CD4-positive, alpha-beta memory T cell (primary cell): ENCODE measurements around the gene TFAP2C. TPM values are rescaled to one million over a fixed set of nuclear protein-coding genes. Genes with fewer than 3 reads are reported as not detected.
A peak's percentile ranks its signal among the peaks of the same experiment; 100 is the strongest.

Experiments
- CTCF ChIA-PET: fragments of 350-600 bp; sonication (Branson Sonifier 250); formaldehyde crosslinking; loops from one replicate; lab custom pipeline; 2021; ENCODE audit warnings: inconsistent platforms; ENCODE audit not compliant: partially characterized antibody; lab: Charles Lee
- POLR2A ChIA-PET: fragments of 350-600 bp; sonication (Branson Sonifier 250); formaldehyde crosslinking; loops from one replicate; lab custom pipeline; 2021; ENCODE audit not compliant: partially characterized antibody; lab: Charles Lee
- DNase-seq, 5 donors: peaks; one replicate each; pipeline versions ENCODE4 v3.0.0 to v3.0.0-alpha.2; 2020 to 2022; ENCODE audit warnings: mixed read lengths in 1 of 5
- H3K27ac ChIP-seq: one replicate; pipeline ENCODE4 v1.7.0; 2013; ENCODE audit warnings: low read depth, low read length
- H3K27me3 ChIP-seq: 2 replicates; pipeline ENCODE4 v1.7.0; 2013; ENCODE audit warnings: mild to moderate bottlenecking, low read length, moderate library complexity; ENCODE audit not compliant: insufficient read depth
- H3K36me3 ChIP-seq: 2 replicates; pipeline ENCODE4 v1.7.0; 2013; ENCODE audit warnings: mild to moderate bottlenecking, low read length, moderate library complexity; ENCODE audit not compliant: insufficient read depth
- H3K4me1 ChIP-seq: 2 replicates; pipeline ENCODE4 v1.7.0; 2013; ENCODE audit warnings: mild to moderate bottlenecking, low read length, moderate library complexity; ENCODE audit not compliant: insufficient read depth
- H3K4me3 ChIP-seq, 2 donors: one replicate each; pipeline ENCODE4 v1.7.0; 2013; ENCODE audit warnings: low read length in 2 of 2, mild to moderate bottlenecking in 1 of 2
- H3K9me3 ChIP-seq, 2 donors: one replicate each; pipeline ENCODE4 v1.7.0; 2013; ENCODE audit warnings: low read length in 2 of 2, control low read depth in 1 of 2; ENCODE audit not compliant: control insufficient read depth in 1 of 2
- H3K27ac Mint-ChIP-seq, 7 donors: one replicate each; pipeline ENCODE4 v1.8.0; 2020 to 2021; ENCODE audit warnings: mixed read lengths in 7 of 7, mild to moderate bottlenecking in 6 of 7, inconsistent platforms in 3 of 7, moderate library complexity in 3 of 7
- H3K27me3 Mint-ChIP-seq, 2 donors: one replicate each; pipeline ENCODE4 v1.8.0; 2020 to 2021; ENCODE audit warnings: mixed read lengths in 2 of 2
- H3K36me3 Mint-ChIP-seq, 2 donors: one replicate each; pipeline ENCODE4 v1.8.0; 2020 to 2021; ENCODE audit warnings: mixed read lengths in 2 of 2, inconsistent platforms in 1 of 2, mild to moderate bottlenecking in 1 of 2
- H3K4me1 Mint-ChIP-seq, 4 donors: one replicate each; pipeline ENCODE4 v1.8.0; 2020 to 2021; ENCODE audit warnings: mixed read lengths in 4 of 4, mild to moderate bottlenecking in 1 of 4
- H3K4me3 Mint-ChIP-seq, 8 donors: one replicate each; pipeline ENCODE4 v1.8.0; 2020 to 2021; ENCODE audit warnings: mixed read lengths in 8 of 8, mild to moderate bottlenecking in 7 of 8, moderate library complexity in 6 of 8, inconsistent platforms in 3 of 8
- H3K9me3 Mint-ChIP-seq, 8 donors: one replicate each; pipeline ENCODE4 v1.8.0; 2020 to 2021; ENCODE audit warnings: mixed read lengths in 8 of 8, mild to moderate bottlenecking in 5 of 8, inconsistent platforms in 3 of 8, moderate library complexity in 1 of 8
- intact Hi-C: fragments of 100-400 bp; cut with micrococcal nuclease; formaldehyde crosslinking; loops from one replicate; pipeline ENCODE4 v1.15.1; 2023
- polyA plus RNA-seq, 2 donors: library from polyadenylated mRNA; unstranded; fragments of 300-500 nt; fragmentation: Illumina TruSeq; gene quantifications; one replicate each; pipeline ENCODE4 v1.2.3, GENCODE V29; 2021
- total RNA-seq, 2 experiments: library from RNA; stranded (reverse); gene quantifications; one replicate each; pipeline ENCODE4 v1.2.3, GENCODE V29; 2021

The TFAP2C gene
- total and polyA plus RNA-seq, 4 experiments from 2014 or later = not detected

- Histone ChIP-seq H3K4me3 (no peak overlapping the region), H3K4me1 (no peaks in the 10 kb centered on the region), H3K36me3 (no peaks in the 10 kb centered on the region), H3K27ac (no peak overlapping the region), H3K9me3 (no peaks in the 10 kb centered on the region), H3K27me3 (no peaks in the 10 kb centered on the region)
- no peak for DNase-seq
- intact Hi-C loops = no loop called here
- peaks cover 3% of the 10 kb centered on the region in 2 donors for H3K27me3 Mint-ChIP-seq
- H3K36me3 Mint-ChIP-seq = no peaks in the 10 kb centered on the region
- no peak overlapping the region for H3K27ac Mint-ChIP-seq
- peaks cover 0 to 1% (median 0%) of the 10 kb centered on the region in 4 donors for H3K4me1 Mint-ChIP-seq
- no peak overlapping the region for H3K4me3 Mint-ChIP-seq
- peaks cover 0 to 4% (median 0%) of the 10 kb centered on the region in 8 donors for H3K9me3 Mint-ChIP-seq
- CTCF ChIA-PET = no interaction called here
- POLR2A ChIA-PET = no interaction called here
Observed at GRCh38 chr20:56676679-56677078, 47.6 kb downstream of the TFAP2C start.

GRCh38 chr20:56683077-56683865 lies 54.2 kb downstream of the TFAP2C start:
- Histone ChIP-seq H3K27me3 (no peaks in the 10 kb centered on the region), H3K4me1 (no peaks in the 10 kb centered on the region), H3K36me3 (no peaks in the 10 kb centered on the region), H3K27ac (no peak overlapping the region), H3K9me3 (no peaks in the 10 kb centered on the region), H3K4me3 (no peak overlapping the region)
- intact Hi-C loops = no loop called here
- Mint-ChIP-seq H3K27me3 (peaks cover 8 to 9% of the 10 kb centered on the region in 2 donors), H3K4me3 (peak overlapping the region in 2 of 8 donors; percentile 17 to 62), H3K9me3 (no peaks in the 10 kb centered on the region), H3K27ac (no peak overlapping the region), H3K36me3 (no peaks in the 10 kb centered on the region), H3K4me1 (no peaks in the 10 kb centered on the region)
- POLR2A ChIA-PET = no interaction called here
- DNase-seq = no peak
- CTCF ChIA-PET = no interaction called here

GRCh38 chr20:56685879-56686278 lies 56.8 kb downstream of the TFAP2C start:
- no peak overlapping the region for H3K4me3 Mint-ChIP-seq
- no peak overlapping the region for H3K27ac ChIP-seq
- intact Hi-C loops = no loop called here
- no peaks in the 10 kb centered on the region for H3K27me3 ChIP-seq
- H3K9me3 ChIP-seq = no peaks in the 10 kb centered on the region
- ChIA-PET POLR2A (no interaction called here), CTCF (no interaction called here)
- H3K4me1 ChIP-seq = no peaks in the 10 kb centered on the region
- H3K27ac Mint-ChIP-seq = no peak overlapping the region
- H3K4me3 ChIP-seq = no peak overlapping the region
- H3K36me3 ChIP-seq = no peaks in the 10 kb centered on the region
- H3K4me1 Mint-ChIP-seq = peaks cover 0 to 5% (median 0%) of the 10 kb centered on the region in 4 donors
- H3K36me3 Mint-ChIP-seq = no peaks in the 10 kb centered on the region
- no peaks in the 10 kb centered on the region for H3K9me3 Mint-ChIP-seq
- H3K27me3 Mint-ChIP-seq = peaks cover 8 to 12% of the 10 kb centered on the region in 2 donors
- DNase-seq = no peak

- POLR2A ChIA-PET = no interaction called here
- no peak overlapping the region for H3K27ac ChIP-seq
- intact Hi-C loops = no loop called here
Observed at GRCh38 chr20:56687061-56687460, 58.0 kb downstream of the TFAP2C start.

GRCh38 chr20:56688106-56688505 lies 59.0 kb downstream of the TFAP2C start:
- Mint-ChIP-seq H3K36me3 (no peaks in the 10 kb centered on the region), H3K9me3 (peaks cover 0 to 2% (median 0%) of the 10 kb centered on the region in 8 donors), H3K4me1 (peaks cover 0 to 5% (median 0%) of the 10 kb centered on the region in 4 donors), H3K27me3 (peaks cover 1 to 6% of the 10 kb centered on the region in 2 donors), H3K27ac (no peak overlapping the region), H3K4me3 (no peak overlapping the region)
- ChIA-PET POLR2A (no interaction called here), CTCF (no interaction called here)
- Histone ChIP-seq H3K9me3 (no peaks in the 10 kb centered on the region), H3K4me3 (no peak overlapping the region), H3K27ac (no peak overlapping the region), H3K27me3 (no peaks in the 10 kb centered on the region), H3K36me3 (no peaks in the 10 kb centered on the region), H3K4me1 (no peaks in the 10 kb centered on the region)
- DNase-seq = no peak
- intact Hi-C loops = no loop called here

More at GRCh38 chr20:56687061-56687460, 58.0 kb downstream of the TFAP2C start:
- Mint-ChIP-seq H3K36me3 (no peaks in the 10 kb centered on the region), H3K27ac (no peak overlapping the region), H3K9me3 (no peaks in the 10 kb centered on the region), H3K4me1 (peaks cover 0 to 5% (median 0%) of the 10 kb centered on the region in 4 donors), H3K4me3 (no peak overlapping the region), H3K27me3 (peaks cover 8 to 12% of the 10 kb centered on the region in 2 donors)
- no peaks in the 10 kb centered on the region for H3K4me1 ChIP-seq
- no peaks in the 10 kb centered on the region for H3K27me3 ChIP-seq
- CTCF ChIA-PET = no interaction called here
- H3K9me3 ChIP-seq = no peaks in the 10 kb centered on the region
- H3K36me3 ChIP-seq = no peaks in the 10 kb centered on the region
- no peak overlapping the region for H3K4me3 ChIP-seq
- DNase-seq = no peak

Other genes with a start within 250 kb of the TFAP2C start
- 1 to 10 TPM; 1.3 to 1.7 TPM for gene AURKA, start 237.1 kb upstream of the TFAP2C start, total RNA-seq
- 1 to 10 TPM in 1 of 2 donors, under 1 TPM in 1; 0.81 to 2.8 TPM for gene AURKA, start 237.1 kb upstream of the TFAP2C start, polyA plus RNA-seq
- 10 to 100 TPM; 50.1 to 55.3 TPM for gene CSTF1, start 236.7 kb upstream of the TFAP2C start, total RNA-seq
- gene CSTF1, start 236.7 kb upstream of the TFAP2C start, polyA plus RNA-seq = 10 to 100 TPM; 40.9 to 48.0 TPM
- gene CASS4, start 217.0 kb upstream of the TFAP2C start, total RNA-seq = 10 to 100 TPM; 10.8 to 10.9 TPM
- 1 to 10 TPM; 3.3 to 4.9 TPM for gene CASS4, start 217.0 kb upstream of the TFAP2C start, polyA plus RNA-seq
- gene RTF2, start 160.7 kb upstream of the TFAP2C start, total RNA-seq = 10 to 100 TPM; 66.0 to 67.0 TPM
- gene RTF2, start 160.7 kb upstream of the TFAP2C start, polyA plus RNA-seq = 100 to 1,000 TPM; 123 to 129 TPM
- 1 to 10 TPM; 4.2 to 5.4 TPM for gene FAM209A, start 104.6 kb upstream of the TFAP2C start, total RNA-seq
- 1 to 10 TPM in 1 of 2 donors, under 1 TPM in 1; 0.30 to 1.0 TPM for gene FAM209A, start 104.6 kb upstream of the TFAP2C start, polyA plus RNA-seq
- gene FAM209B, start 96.1 kb upstream of the TFAP2C start, total RNA-seq = 1 to 10 TPM; 2.2 TPM
- under 1 TPM; 0.32 to 0.58 TPM for gene FAM209B, start 96.1 kb upstream of the TFAP2C start, polyA plus RNA-seq